Pancreas (tissue), 10 donors: ENCODE results near the gene CEP250. TPM values are rescaled to one million over a fixed set of nuclear protein-coding genes. Genes with fewer than 3 reads are reported as not detected.
"Not testable (repeated sequence)": the region's sequence is repeated elsewhere in the genome, so short reads cannot be mapped to it uniquely, and the experiment has no call there.

Experiments used
- ATAC-seq, 4 donors: fragments of 200-7000 bp; cut with Tn5 transposase; one replicate each; pipeline versions ENCODE4 v1.8.0 to v1.9.1; 2020; ENCODE audit warnings: mild to moderate bottlenecking in 4 of 4, moderate library complexity in 4 of 4
- DNase-seq, 6 donors: peaks; one replicate each; pipeline ENCODE4 v3.0.0-alpha.2; 2020
- FAIRE-seq: peaks from 2 replicates; lab custom pipeline; 2012; peaks lifted over from hg19 to GRCh38; lab: Jason Lieb, UNC
- H3K27ac ChIP-seq, 4 donors: fragments of 200-600 bp; sonication (generic); 1 replicate in 3 of 4; 2 replicates in 1 of 4; pipeline versions ENCODE4 v1.5.0 to v1.8.0; 2020
- H3K27me3 ChIP-seq, 4 donors: fragments of 200-600 bp; one replicate each; pipeline ENCODE4 v1.8.0; 2021
- H3K36me3 ChIP-seq, 3 donors: fragments of 200-600 bp; sonication (generic) in 1 of 3; one replicate each; pipeline versions ENCODE4 v1.5.0 to v1.8.0; 2020 to 2021
- H3K4me1 ChIP-seq, 3 donors: fragments of 200-600 bp; one replicate each; pipeline ENCODE4 v1.8.0; 2021
- H3K4me3 ChIP-seq, 4 donors: fragments of 200-600 bp; sonication (generic) in 2 of 4; one replicate each; pipeline versions ENCODE4 v1.5.0 to v1.8.0; 2020 to 2021
- H3K9me3 ChIP-seq, 4 donors: fragments of 200-600 bp; one replicate each; pipeline ENCODE4 v1.8.0; 2021
- CTCF ChIP-seq, 4 donors: fragments of 200-600 bp; sonication (generic) in 3 of 4; IDR thresholded peaks; one replicate each; pipeline versions ENCODE4 v1.5.0 to v1.8.0; 2021; ENCODE audit warnings: antibody characterized with exemption in 4 of 4
- WGBS, 2 donors: extraction: QIAGEN DNeasy Blood & Tissue Kit; methylation state at CpG; one replicate each; pipeline ENCODE4 v1.1.7; 2013; 5-methylcytosine and 5-hydroxymethylcytosine counted together
- intact Hi-C, 3 donors: fragments of 100-400 bp; cut with DNase I; formaldehyde crosslinking; loops; one replicate each; pipeline versions ENCODE4 v1.11.1 to v1.14.2; 2022
- polyA plus RNA-seq, 2 donors: library from polyadenylated mRNA; stranded (reverse); fragments of 200-250 nt; gene quantifications; one replicate each; pipeline ENCODE4 v1.2.3, GENCODE V29; 2013
- total RNA-seq, 6 donors: library from RNA; stranded (reverse); fragmentation: NEBNext Ultra II Directional in 4 of 6; extraction: Animal tissue kit (Norgen Biotek cat#: 25700) in 4 of 6; gene quantifications; one replicate each; pipeline versions ENCODE4 v1.2.1 to v1.2.4, GENCODE V29; 2021 to 2023
- donor health status: healthy with polysubstance abuse.
- donor health status: DM: no; HTN: no; CAD: no; lungs with moderate emphysema.
- donor health status: DM: no; HTN: no; CAD: no.
- donor health status: control.
- donor health status: control.
- donor health status: Bipolar disorder and iron deficiency.
- donor health status: DM: yes; HTN: yes; CAD: no.
- donor health status: DM: no; HTN: no; CAD: no.
- donor health status: DM: no; HTN: no; CAD: no.
- donor health status: DM: yes; HTN: yes; CAD: no.

CEP250 gene
- total and polyA plus RNA-seq, 8 donors = 4.5 to 16.2 (median 10.0) TPM

- intact Hi-C loops = no loop called here
- DNase-seq (no peak), FAIRE-seq (no peak), ATAC-seq (no peak)
- Histone ChIP-seq H3K27ac (no peak overlapping the region), H3K36me3 (peaks cover 0 to 29% (median 0%) of the 10 kb centered on the region in 3 donors), H3K27me3 (no peaks in the 10 kb centered on the region), H3K4me3 (no peak overlapping the region), H3K9me3 (no peaks in the 10 kb centered on the region), H3K4me1 (peaks cover 0 to 4% (median 0%) of the 10 kb centered on the region in 3 donors)
- TF ChIP-seq CTCF (IDR thresholded peaks at IDR 0.05) = no peak
- 78 to 79% methylated on average over 9 of the region's 9 CpGs for WGBS, 2 donors
Measured at GRCh38 chr20:35547329-35547728, 91.9 kb downstream of the CEP250 start.

GRCh38 chr20:35551503-35551902 lies 96.1 kb downstream of the CEP250 start:
- H3K4me3 ChIP-seq = no peak overlapping the region
- intact Hi-C loops = no loop called here
- ATAC-seq (no peak), FAIRE-seq (no peak), DNase-seq (peak in 2 of 6 donors; percentile 47 to 51)
- peaks cover 0 to 29% (median 0%) of the 10 kb centered on the region in 3 donors for H3K36me3 ChIP-seq
- TF ChIP-seq CTCF (IDR thresholded peaks at IDR 0.05) = no peak
- no peaks in the 10 kb centered on the region for H3K4me1 ChIP-seq
- WGBS, 2 donors = 83 to 90% methylated on average over 4 of the region's 4 CpGs
- no peaks in the 10 kb centered on the region for H3K9me3 ChIP-seq
- no peak overlapping the region for H3K27ac ChIP-seq
- no peaks in the 10 kb centered on the region for H3K27me3 ChIP-seq

GRCh38 chr20:35552914-35553313 lies 97.5 kb downstream of the CEP250 start:
- H3K4me3 ChIP-seq = no peak overlapping the region
- no peak for ATAC-seq
- FAIRE-seq = no peak
- TF ChIP-seq CTCF (IDR thresholded peaks at IDR 0.05) = no peak
- whole genome bisulfite sequencing, 2 donors = 91 to 94% methylated on average over 3 of the region's 3 CpGs
- H3K4me1 ChIP-seq = no peaks in the 10 kb centered on the region
- H3K36me3 ChIP-seq = peaks cover 0 to 19% (median 0%) of the 10 kb centered on the region in 3 donors
- no peak overlapping the region for H3K27ac ChIP-seq
- H3K9me3 ChIP-seq = no peaks in the 10 kb centered on the region
- peak in 1 of 6 donors; percentile 14 for DNase-seq
- no peaks in the 10 kb centered on the region for H3K27me3 ChIP-seq
- intact Hi-C loops = no loop called here

GRCh38 chr20:35555461-35555860 lies 100.1 kb downstream of the CEP250 start:
- H3K36me3 ChIP-seq, H3K27ac ChIP-seq, H3K4me3 ChIP-seq, FAIRE-seq, H3K27me3 ChIP-seq, intact Hi-C loops, H3K9me3 ChIP-seq, H3K4me1 ChIP-seq, ATAC-seq: not testable (repeated sequence)
- DNase-seq = peak in 1 of 6 donors; percentile 15
- WGBS, 2 donors = 84 to 87% methylated on average over 4 of the region's 4 CpGs

- no peak for TF ChIP-seq CTCF (IDR thresholded peaks at IDR 0.05)
- DNase-seq (peak in 2 of 6 donors; percentile 33 to 38), FAIRE-seq (no peak), ATAC-seq (no peak)
- intact Hi-C loops = no loop called here
- Histone ChIP-seq H3K27me3 (no peaks in the 10 kb centered on the region), H3K36me3 (no peaks in the 10 kb centered on the region), H3K9me3 (no peaks in the 10 kb centered on the region), H3K4me1 (no peaks in the 10 kb centered on the region), H3K27ac (no peak overlapping the region), H3K4me3 (no peak overlapping the region)
- 94 to 96% methylated on average over 20 to 21 of the region's 21 CpGs for WGBS, 2 donors
Measured at GRCh38 chr20:35555951-35556645, 100.7 kb downstream of the CEP250 start.
